Motor neuron (in vitro differentiated cells): ENCODE data around the gene BICRAL. TPM values are rescaled to one million over a fixed set of nuclear protein-coding genes. Genes with fewer than 3 reads are reported as not detected.
"Not testable (repeated sequence)": the region's sequence is repeated elsewhere in the genome, so short reads cannot be mapped to it uniquely, and the experiment has no call there.

ENCODE experiments used
- ATAC-seq, 8 experiments: fragments of 200-7000 bp; cut with Tn5 transposase; replicated peaks in 6 of 8; 2 replicates each; pipeline ENCODE4 v1.8.0; 2021; ENCODE audit warnings: mild to moderate bottlenecking in 8 of 8, moderate library complexity in 8 of 8
- H3K27ac ChIP-seq, 2 donors: fragments of 250-450 bp; sonication (Bioruptor Pico); 2 replicates each; pipeline ENCODE4 v1.9.0; 2021; ENCODE audit warnings: antibody characterized with exemption in 2 of 2, mild to moderate bottlenecking in 2 of 2, moderate library complexity in 1 of 2
- H3K4me1 ChIP-seq, 2 donors: fragments of 250-450 bp; sonication (Bioruptor Pico); replicated peaks in 1 of 2; 2 replicates each; pipeline ENCODE4 v1.6.1; 2021; ENCODE audit warnings: antibody characterized with exemption in 2 of 2, mild to moderate bottlenecking in 2 of 2, moderate library complexity in 1 of 2
- H3K4me3 ChIP-seq, 5 donors: fragments of 250-450 bp; sonication (Bioruptor Pico); 2 replicates each; pipeline ENCODE4 v1.9.0; 2021; ENCODE audit warnings: antibody characterized with exemption in 5 of 5, mild to moderate bottlenecking in 5 of 5, moderate library complexity in 4 of 5
- WGBS, 10 experiments: fragments of 450-650 bp; shearing (Covaris generic); methylation state at CpG; one replicate each; pipeline ENCODE4 v1.0.0; 2022; 5-methylcytosine and 5-hydroxymethylcytosine counted together
- in situ Hi-C, 9 experiments: fragments of 400-800 bp; cut with MboI; loops; one replicate each; pipeline ENCODE4 v1.15.0; 2021; ENCODE audit warnings: low sequenced_read_pairs in 9 of 9, low pct_unique_long_range_greater_than_20kb in 2 of 9; ENCODE audit not compliant: unreplicated experiment in 9 of 9
- total RNA-seq, 8 experiments: library from RNA; unstranded; fragments of 300-600 nt; gene quantifications; 2 replicates each; pipeline versions ENCODE4 v1.2.3 to v1.2.4, GENCODE V29; 2022

Gene BICRAL
- total RNA-seq, 8 experiments from 2014 or later = 4.0 to 10.4 (median 8.8) TPM

DNA sequence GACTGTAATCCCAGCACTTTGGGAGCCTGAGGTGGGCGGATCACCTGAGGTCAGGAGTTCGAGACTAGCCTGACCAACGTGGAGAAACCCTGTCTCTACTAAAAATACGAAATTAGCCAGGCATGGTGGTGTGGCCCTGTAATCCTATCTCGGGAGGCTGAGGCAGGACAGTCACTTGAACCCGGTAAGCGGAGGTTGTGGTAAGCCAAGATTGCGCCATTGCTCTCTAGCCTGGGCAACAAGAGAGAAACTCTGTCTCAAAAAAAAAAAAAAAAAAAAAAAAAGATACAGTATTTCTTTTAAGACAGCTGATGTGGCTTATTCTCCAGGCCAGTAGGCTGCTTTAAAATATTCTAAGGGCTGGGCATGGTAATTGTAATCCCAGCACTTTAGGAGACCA is 33.9 kb downstream of the BICRAL start:
- H3K4me1 ChIP-seq, H3K4me3 ChIP-seq, H3K27ac ChIP-seq, ATAC-seq, in situ Hi-C loops: not testable (repeated sequence)
- WGBS, 10 experiments = 80 to 100% (median 88%) methylated on average over 1 to 8 of the region's 8 CpGs

DNA sequence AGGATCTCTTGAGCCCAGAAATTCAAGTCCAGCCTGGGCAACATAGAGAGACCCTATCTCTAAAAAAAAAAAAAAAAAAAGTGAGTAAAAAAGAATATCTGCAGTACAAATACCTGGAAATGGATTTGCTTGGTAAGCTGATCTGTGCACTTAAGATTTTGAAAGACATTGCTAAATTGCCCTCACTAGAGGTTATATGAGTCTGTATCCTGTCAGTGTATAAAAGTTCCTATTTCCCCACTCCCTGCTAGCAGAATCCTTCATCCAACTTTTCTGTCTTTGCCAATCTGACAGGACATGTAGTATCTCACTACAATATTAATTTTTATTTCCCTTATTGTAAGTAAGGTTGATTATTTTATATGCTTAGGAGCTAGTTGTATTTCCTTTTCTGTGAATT is 36.1 kb downstream of the BICRAL start:
- no peak overlapping the region for H3K27ac ChIP-seq
- in situ Hi-C loops = no loop called here
- no peak for ATAC-seq
- H3K4me3 ChIP-seq = no peak overlapping the region
- no peaks in the 10 kb centered on the region for H3K4me1 ChIP-seq

DNA sequence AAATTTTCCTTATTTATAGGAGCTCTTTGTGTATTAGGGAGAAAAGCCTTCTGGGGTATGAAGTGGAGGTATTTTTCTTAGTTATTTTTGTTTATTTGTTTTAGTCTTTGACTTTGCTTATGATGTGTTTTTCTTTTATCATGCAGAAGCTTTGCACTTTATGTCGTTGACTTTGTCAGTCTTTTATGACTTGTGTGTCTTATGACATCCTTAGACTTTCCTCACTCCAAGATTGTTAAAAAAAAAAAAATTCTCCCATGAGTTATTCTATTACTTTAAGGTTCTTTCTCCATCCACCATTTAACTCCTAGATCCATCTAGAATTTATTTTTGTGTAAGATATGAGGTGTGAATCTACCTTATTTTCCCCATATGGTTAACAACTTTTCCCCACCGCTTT is 36.6 kb downstream of the BICRAL start:
- no peaks in the 10 kb centered on the region for H3K4me1 ChIP-seq
- no peak overlapping the region for H3K27ac ChIP-seq
- 45 to 95% (median 88%) methylated on average over 1 to 2 of the region's 2 CpGs for WGBS, 10 experiments
- no peak overlapping the region for H3K4me3 ChIP-seq
- ATAC-seq = no peak
- in situ Hi-C loops = no loop called here

DNA sequence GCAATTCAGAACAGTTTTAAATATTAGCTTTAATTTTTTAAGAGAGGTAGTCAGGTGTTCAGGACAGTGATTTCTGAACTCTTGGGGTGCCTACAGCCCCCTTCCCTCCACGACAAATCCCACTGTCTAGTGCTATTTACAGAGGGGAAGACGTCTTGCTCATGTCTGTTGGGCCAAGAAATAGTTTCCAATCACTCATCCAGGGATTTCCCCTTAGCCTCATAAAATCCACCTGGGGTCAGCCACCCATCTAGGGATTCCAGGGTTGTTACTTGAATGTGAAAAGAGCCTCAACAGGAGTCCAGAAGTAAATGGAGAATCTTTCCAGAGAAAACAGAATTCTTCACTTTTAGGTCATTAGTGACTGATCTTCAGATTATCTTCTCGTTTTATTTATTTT is 37.0 kb downstream of the BICRAL start:
- H3K27ac ChIP-seq = no peak overlapping the region
- H3K4me3 ChIP-seq = no peak overlapping the region
- no peaks in the 10 kb centered on the region for H3K4me1 ChIP-seq
- no peak for ATAC-seq
- in situ Hi-C loops = no loop called here
- 19 to 69% (median 59%) methylated on average over 1 to 3 of the region's 3 CpGs; no CpG with 5 or more reads in 1 of the 10 experiments for WGBS, 10 experiments

DNA sequence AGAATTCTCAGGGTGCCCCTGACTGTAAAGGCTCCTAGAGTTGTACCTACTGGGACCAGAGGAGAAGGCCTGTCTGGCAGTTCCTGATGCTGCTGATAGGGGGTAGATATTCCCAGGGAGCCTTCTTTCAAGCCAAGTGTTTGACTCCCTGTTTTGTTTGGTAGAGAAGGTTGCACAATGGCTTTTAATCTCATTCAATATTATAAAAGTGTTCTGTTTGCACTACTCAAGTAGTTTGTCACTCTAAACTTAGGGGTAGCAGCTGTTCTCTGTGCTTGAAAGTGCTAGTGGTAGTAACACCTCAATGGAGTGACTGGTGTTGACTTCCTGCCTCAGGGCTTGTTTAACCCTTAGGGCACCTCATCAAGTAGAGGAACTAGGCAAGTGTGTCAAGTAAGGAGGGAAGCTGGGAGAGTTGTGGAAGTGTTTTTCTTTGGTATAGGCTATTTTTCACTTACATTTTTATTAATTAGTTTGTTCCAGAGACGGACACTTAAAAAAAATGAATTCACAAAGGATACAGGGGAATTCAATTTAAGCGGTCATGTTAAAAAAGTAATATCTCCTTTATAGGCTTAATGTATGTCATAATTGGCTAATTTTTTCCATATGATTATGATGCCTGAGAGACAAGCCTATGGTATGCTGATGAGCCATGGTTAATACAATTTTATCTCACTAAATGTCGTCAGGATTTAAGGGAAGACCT is 38.1 kb downstream of the BICRAL start:
- ATAC-seq = peak in 3 of 8 experiments; percentile 51 to 72 (median 56)
- 60 to 100% (median 100%) methylated on average over 2 to 3 of the region's 3 CpGs; no CpG with 5 or more reads in 3 of the 10 experiments for WGBS, 10 experiments
- no peaks in the 10 kb centered on the region for H3K4me1 ChIP-seq
- no peak overlapping the region for H3K27ac ChIP-seq
- in situ Hi-C loops = no loop called here
- no peak overlapping the region for H3K4me3 ChIP-seq

DNA sequence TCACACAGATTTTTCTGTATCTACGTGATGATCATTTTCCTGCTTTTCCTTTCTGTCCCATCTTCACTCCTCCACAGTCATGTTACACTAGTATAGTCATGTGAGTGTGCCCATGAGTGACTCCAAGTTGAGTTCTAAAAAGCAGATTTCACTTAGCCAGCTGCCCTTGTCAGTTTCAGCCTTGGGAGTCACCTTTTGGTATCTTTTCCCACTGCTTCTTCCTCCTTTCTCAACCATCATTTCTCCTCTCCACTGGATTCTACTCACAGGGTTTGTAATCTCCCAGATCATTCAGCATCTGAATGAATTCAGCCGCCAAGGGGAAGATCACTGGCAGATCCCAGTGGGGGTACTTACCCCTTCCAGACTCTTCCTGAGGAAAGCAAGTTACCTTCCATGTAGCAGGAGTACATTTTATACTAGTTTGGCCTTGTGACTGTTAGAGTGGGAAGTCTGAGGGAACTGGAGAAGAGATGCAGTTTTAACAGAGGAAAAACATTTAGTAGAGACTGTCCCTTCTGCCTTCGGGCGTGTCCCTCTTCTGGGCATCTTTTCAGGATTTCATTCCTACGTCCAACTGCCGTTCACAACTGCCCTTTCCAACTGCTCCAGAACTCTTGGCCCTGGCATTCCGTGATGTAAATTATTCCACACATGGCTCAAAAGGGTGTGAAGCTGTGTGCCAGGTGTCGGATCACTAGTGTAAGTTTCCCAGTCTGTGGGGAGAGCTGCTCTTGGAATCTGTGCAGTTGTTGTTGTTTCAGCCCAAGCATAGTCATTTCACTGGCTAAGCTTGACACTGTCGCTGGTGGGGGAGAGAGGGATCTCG is 38.9 kb downstream of the BICRAL start:
- 27 to 83% (median 72%) methylated on average over 1 to 9 of the region's 10 CpGs; no CpG with 5 or more reads in 2 of the 10 experiments for WGBS, 10 experiments
- H3K4me3 ChIP-seq = no peak overlapping the region
- in situ Hi-C loops = no loop called here
- no peak overlapping the region for H3K27ac ChIP-seq
- H3K4me1 ChIP-seq = no peaks in the 10 kb centered on the region
- ATAC-seq = peak in 3 of 8 experiments; percentile 62 to 83 (median 72)

DNA sequence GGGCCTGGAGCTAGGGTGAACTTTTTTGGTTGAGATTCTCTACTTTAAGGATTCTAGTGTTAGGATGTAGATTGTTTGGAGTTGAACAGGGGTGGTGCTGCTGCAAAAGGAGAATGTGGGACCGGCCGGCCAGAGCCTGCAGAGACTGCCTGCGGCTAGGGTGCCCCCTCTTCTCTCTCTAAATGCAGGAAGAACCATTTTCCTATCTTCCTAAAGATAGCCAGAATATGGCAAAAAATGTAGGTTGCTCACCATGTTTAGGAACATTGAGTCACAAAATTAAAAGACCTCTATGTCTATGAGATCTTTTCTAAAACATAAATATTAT is 39.5 kb downstream of the BICRAL start:
- in situ Hi-C loops = no loop called here
- H3K27ac ChIP-seq = no peak overlapping the region
- 0 to 100% (median 89%) methylated on average over 1 to 3 of the region's 3 CpGs; no CpG with 5 or more reads in 3 of the 10 experiments for WGBS, 10 experiments
- no peak overlapping the region for H3K4me3 ChIP-seq
- peak in 1 of 8 experiments; percentile 42 for ATAC-seq
- H3K4me1 ChIP-seq = no peaks in the 10 kb centered on the region

DNA sequence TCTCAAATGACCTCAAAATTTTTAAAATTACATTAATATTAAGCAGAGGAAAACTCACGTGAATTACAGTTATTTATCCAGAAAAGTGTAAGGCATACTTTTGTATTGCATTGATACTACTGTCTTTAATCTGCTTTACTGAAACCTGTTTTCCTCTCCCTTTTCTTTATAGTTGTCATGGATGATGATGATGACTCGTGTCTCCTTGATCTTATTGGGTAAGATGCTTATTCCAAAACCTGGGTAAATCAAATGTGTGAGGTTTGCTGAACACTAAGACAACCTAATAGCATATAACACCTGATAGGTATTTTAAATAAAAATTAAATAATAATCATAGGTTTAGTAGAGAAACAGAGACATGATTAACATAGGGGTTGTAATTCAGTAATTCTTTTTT is 40.0 kb downstream of the BICRAL start:
- H3K27ac ChIP-seq = no peak overlapping the region
- in situ Hi-C loops = no loop called here
- WGBS, 10 experiments = 51 to 95% (median 87%) methylated on average over 1 to 2 of the region's 2 CpGs; no CpG with 5 or more reads in 1 of the 10 experiments
- no peak for ATAC-seq
- H3K4me1 ChIP-seq = no peaks in the 10 kb centered on the region
- no peak overlapping the region for H3K4me3 ChIP-seq

DNA sequence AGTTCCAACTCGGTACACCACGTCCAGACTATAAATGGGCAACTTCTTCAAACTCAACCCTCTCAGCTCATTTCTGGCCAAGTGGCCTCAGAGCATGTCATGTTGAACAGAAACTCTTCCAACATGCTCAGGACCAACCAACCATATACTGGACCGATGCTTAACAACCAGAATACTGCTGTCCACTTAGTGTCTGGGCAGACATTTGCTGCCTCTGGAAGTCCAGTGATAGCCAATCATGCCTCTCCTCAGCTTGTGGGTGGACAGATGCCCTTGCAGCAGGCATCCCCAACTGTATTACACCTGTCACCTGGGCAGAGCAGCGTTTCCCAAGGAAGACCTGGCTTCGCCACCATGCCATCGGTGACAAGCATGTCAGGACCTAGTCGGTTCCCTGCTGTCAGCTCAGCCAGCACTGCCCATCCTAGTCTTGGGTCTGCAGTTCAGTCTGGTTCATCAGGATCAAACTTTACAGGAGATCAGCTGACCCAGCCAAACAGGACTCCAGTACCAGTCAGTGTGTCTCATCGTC is 47.8 kb downstream of the BICRAL start:
- Histone ChIP-seq H3K27ac (no peak overlapping the region), H3K4me1 (no peaks in the 10 kb centered on the region), H3K4me3 (no peak overlapping the region)
- WGBS, 10 experiments = 90 to 100% (median 97%) methylated on average over 1 to 5 of the region's 8 CpGs; no CpG with 5 or more reads in 5 of the 10 experiments
- in situ Hi-C loops = no loop called here
- no peak for ATAC-seq

DNA sequence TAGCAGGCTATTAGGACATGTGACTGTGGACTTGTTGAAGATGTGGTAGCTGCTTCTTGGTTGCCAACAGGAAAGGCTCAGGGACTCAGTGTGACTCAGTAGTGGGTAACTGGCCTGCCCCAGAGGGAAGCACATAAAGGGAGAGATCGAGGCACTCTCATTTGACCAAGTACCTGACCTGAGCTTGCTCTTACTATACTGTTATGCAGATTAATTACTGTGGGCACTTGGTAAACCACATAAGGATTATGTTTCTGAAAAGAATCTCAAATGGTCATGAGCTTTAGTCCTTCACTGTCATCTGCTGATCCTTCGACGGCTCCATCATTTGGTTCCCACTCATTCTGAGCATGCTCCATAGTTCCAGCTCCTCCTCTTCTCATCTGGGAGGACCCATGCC is 49.4 kb downstream of the BICRAL start:
- in situ Hi-C loops = no loop called here

DNA sequence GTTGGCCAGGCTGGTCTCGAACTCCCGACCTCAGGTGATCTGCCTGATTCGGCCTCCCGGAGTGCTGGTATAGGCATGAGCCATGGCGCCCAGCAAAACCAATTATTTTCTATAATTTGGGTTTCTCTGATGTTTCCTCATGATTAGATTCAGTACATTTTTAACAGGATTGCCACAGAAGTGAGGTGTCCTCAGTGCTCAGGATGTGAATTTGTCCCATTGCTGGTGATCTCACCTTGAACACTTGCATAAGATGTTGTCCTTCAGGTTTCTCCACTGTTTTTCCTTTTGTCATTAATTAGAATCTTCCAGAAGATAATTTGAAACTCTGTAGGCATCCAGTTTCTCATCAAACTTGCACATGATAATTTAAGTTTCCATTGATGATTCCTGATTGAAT is 52.2 kb downstream of the BICRAL start:
- H3K27ac ChIP-seq = no peak overlapping the region
- no peaks in the 10 kb centered on the region for H3K4me1 ChIP-seq
- ATAC-seq = no peak
- no peak overlapping the region for H3K4me3 ChIP-seq
- 83 to 100% (median 92%) methylated on average over 3 to 5 of the region's 5 CpGs; no CpG with 5 or more reads in 7 of the 10 experiments for WGBS, 10 experiments
- in situ Hi-C loops = no loop called here

More for the DNA sequence above, 49.4 kb downstream of the BICRAL start:
- Histone ChIP-seq H3K27ac (no peak overlapping the region), H3K4me3 (no peak overlapping the region), H3K4me1 (no peaks in the 10 kb centered on the region)
- 78 to 100% (median 92%) methylated on average over 1 to 3 of the region's 3 CpGs; no CpG with 5 or more reads in 1 of the 10 experiments for WGBS, 10 experiments
- no peak for ATAC-seq

DNA sequence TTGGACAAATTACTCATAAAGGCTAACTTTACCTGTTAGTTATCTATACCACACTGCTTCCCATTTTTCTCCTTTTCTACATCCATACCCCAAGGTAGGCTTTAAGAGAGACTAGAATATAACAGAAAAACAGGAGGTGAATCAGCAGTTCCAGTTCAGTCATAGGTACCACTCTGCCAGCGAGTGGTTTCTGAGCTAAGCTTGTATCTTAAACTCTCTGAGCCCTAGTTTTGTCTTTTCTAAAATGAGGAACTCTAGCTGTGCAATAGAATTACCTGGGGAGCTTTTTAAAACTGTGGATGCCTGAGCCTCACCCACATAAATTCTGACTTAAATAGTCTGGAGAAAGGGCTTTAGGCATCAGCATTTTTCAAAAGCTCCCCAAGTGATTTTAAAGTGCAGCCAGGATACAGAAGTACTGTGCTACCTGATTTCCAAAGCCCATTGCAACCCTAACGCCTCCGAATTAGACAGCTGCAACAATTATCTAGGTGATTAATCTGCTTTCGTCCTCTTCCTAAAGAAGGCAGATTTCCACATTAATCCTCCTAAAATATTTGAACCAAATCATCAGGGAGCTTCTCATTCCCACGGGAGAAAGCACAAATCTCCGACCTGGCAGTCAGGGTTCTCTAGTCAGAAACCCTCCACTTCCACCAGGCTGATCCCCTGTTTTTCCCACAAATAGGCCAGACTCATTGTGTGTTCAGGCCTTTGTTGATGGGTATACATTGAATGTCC is 60.2 kb downstream of the BICRAL start:
- no peak overlapping the region for H3K27ac ChIP-seq
- H3K4me1 ChIP-seq = no peaks in the 10 kb centered on the region
- no peak overlapping the region for H3K4me3 ChIP-seq
- ATAC-seq = no peak
- WGBS, 10 experiments = 55 to 100% (median 83%) methylated on average over 1 to 6 of the region's 6 CpGs
- in situ Hi-C loops = no loop called here

DNA sequence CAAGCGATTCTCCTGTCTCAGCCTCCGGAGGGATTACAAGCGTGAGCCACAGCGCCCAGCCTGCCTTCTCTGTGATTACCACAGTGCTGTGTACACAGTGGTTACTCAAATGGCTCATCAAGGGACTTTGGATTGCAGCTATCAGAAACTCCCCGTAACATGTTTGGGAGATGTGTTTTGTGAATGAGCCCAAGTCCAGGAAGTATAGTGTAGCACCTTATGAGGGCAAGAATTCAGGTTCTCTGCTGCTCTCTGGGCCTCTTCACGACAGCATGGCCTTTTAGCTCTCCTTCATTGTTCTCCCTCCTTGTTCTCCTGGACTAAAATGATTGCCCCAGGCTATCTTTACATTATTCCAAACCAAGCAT is 63.5 kb downstream of the BICRAL start:
- in situ Hi-C loops = no loop called here
- H3K4me1 ChIP-seq = no peaks in the 10 kb centered on the region
- 80 to 100% (median 100%) methylated on average over 1 to 5 of the region's 6 CpGs; no CpG with 5 or more reads in 1 of the 10 experiments for WGBS, 10 experiments

More for the DNA sequence above, 63.5 kb downstream of the BICRAL start:
- ATAC-seq = no peak
- no peak overlapping the region for H3K27ac ChIP-seq
- H3K4me3 ChIP-seq = no peak overlapping the region
